NB4 (cell line): ENCODE results near the gene ATRNL1.

Source experiments
- CTCF ChIP-seq: IDR thresholded peaks from one replicate; pipeline ENCODE4 v1.5.1; 2012; ENCODE audit warnings: low read depth, low read length
- POLR2A ChIP-seq: IDR thresholded peaks from 2 replicates; pipeline ENCODE4 v1.6.1; 2011; ENCODE audit warnings: mild to moderate bottlenecking; ENCODE audit not compliant: insufficient read length; ENCODE audit errors: extremely low read depth

GRCh38 chr10:115957012-115957399 is 863.8 kb downstream of the ATRNL1 start:
- TF ChIP-seq POLR2A (no peak), CTCF (no peak)
